Measurements from ENCODE around the gene CIZ1.

CIZ1 gene

GRCh38 chr9:128162215-128163026, 29.0 kb downstream of the CIZ1 start:
- DNase-seq, result no peak

DNA sequence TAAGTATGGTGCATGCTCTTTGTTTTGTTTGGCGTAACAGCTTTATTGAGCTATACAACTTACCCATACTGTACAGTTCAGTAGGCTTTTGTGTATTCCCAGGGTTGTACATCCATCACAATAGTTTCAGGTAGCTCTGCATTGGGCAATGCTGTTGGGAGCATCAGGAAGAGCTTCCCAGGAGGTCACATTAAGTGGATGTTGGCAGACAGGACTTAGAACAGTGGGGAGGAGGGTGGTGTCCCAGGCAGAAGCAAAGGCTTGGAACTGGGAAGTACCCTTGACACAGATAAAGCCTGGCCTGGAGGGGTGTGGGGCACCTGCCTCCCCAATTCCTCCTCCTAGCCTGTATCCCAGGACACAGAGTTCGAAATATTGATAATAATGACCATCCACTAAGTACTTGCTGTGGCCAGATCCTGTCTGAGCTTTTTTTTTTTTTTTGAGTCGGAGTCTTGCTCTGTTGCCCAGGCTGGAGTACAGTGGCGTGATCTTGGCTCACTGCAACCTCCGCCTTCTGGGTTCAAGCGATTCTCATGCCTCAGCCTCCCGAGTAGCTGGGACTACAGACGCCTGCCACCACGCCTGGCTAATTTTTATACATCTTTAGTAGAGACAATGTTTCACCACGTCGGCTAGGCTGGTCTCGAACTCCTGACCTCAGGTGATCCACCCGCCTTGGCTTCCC, 30.0 kb downstream of the CIZ1 start:
- DNase-seq, result no peak

GRCh38 chr9:128160603-128160987, 30.8 kb downstream of the CIZ1 start:
- DNase-seq, result no peak

DNA sequence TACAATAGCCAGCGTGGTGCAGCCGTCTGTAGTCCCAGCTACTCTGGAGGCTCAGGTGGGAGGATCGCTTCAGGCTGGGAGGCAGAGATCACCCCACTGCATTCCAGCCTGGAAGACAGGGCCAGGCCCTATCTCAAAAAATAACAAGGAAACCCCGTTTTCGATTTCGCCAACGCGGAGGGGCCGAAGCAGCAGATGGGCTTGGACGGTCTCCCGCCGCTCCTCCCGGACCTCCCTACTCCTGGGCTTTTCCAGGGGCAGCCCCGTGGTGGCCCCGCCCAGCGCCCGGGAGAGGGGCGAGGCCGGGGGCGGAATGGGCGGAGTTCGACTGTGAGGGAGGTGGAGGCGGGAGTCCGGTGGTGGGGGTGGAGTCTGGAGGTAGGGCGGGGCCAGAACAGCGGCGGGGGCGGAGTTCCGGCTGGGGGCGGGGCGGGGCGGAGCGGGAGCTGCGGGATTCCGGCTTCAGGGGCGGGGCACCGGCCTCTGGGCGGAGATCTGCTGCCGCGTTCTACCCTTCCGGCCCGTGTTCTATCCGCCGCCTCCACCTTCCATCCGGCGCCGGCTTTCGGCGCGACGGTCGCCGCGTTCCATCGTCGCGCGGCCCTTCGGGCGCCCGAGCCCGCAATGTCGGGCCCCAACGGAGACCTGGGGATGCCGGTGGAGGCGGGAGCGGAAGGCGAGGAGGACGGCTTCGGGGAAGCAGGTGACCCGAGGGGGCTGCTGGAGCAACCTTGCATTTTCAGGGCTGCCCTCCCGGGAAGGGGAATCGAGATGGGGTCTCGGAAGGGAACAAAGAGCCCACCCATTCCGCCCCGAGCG, 31.4 kb downstream of the CIZ1 start, which contains the start of gene BBLN:
TSS of gene BBLN (plus strand) at position 482 of the 819 bp plus-strand sequence. CDS start at position 625, 143 bp downstream.
- DNase-seq, result peak; percentile 92

DNA sequence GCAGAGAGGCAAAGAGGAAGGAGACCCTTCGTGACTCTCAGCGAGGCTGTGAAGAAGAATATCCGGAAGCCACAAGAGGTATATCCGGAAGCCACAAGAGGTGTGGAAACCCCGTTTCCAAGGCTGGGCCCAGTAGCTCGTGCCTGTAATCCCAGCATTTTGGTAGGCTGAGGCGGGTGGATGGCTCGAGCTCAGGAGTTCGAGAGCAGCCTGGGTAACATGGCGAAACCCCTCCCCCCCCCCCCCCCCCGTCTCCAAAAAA, 31.9 kb downstream of the CIZ1 start:
- DNase-seq, result no peak

- no peak for DNase-seq
These were observed 35.5 kb downstream of the CIZ1 start for GRCh38 chr9:128155736-128156500.

DNA sequence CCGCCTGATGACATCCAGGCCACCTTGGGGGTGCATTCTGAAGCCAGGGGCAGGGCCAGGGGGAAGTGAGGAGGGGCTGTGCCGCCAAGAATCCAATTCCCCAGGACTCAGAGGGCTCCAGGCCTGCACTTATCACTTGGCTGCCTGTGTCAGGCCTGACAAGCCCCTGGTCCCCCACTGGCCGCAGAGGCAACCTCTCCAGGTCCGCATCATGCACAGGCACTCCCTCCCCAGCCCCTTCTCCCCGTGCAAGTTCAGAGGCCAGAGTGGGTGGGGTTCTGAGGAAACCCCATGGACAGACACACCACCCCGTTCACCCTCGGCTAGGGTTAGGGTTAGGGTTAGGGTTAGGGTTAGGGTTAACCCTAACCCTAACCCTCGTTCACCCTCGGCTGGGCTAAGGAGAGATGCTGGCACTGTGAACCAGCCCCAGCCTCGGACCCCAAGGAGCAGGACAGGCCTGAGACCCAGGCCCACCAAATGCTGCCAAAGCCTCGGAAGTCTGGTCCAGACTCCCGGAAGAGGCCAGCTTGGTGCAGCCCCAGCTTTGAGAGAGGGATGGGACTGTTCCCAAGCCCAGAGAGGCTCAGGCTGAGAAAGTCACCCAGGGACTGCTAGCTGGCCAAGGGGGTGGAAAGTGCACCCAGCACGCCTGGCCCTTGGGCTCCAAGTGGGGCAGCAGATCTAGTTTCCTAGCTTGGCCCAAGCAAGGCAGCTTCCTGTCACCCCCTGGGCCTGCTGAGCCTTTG, 37.3 kb downstream of the CIZ1 start:
- DNase-seq, result no peak

DNA sequence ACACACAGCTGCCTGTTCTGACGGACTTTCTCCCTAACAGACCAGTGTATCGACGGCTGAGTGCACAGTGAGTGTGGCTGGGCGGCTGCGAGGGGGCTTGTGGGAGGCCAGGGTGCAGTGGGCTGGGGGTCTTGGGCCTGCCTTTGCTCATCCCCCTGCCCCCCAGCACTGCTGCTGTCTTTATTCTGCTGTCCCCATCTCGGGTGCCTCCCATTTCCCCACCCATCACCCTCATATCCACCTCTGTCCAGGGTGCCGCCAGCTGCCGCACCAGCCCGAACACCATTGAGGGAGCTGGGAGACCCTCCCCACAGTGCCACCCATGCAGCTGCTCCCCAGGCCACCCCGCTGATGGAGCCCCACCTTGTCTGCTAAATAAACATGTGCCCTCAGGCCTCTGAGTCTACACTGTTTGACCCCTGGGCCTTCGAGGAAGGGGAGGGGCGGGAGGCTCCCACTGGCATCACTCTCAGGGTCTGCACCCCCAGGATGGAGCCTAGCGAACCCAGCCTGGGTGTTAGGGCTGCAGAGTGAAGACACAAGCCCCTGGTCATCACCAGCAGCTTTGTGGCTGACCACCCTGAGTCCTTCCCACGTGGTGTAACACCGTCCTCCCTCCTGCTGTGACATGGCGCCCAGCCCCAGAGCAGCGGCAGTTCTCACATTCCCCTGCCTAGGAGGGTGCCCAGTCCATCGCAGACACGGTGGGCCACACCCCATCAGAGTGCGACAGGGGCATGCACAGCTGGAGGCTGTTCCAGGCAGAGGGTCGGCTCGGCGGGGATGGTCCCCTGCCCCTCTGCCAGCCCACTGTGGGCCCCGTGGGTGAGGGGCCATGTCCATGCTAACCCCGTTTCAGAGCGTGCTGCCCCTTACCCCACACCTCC, 38.1 kb downstream of the CIZ1 start:
- no peak for DNase-seq

GRCh38 chr9:128152133-128153059, 39.0 kb downstream of the CIZ1 start:
- DNase-seq, result no peak

GRCh38 chr9:128151309-128152132, 39.9 kb downstream of the CIZ1 start:
- DNase-seq, result no peak

GRCh38 chr9:128150594-128151308, 40.6 kb downstream of the CIZ1 start:
- DNase-seq, result no peak

DNA sequence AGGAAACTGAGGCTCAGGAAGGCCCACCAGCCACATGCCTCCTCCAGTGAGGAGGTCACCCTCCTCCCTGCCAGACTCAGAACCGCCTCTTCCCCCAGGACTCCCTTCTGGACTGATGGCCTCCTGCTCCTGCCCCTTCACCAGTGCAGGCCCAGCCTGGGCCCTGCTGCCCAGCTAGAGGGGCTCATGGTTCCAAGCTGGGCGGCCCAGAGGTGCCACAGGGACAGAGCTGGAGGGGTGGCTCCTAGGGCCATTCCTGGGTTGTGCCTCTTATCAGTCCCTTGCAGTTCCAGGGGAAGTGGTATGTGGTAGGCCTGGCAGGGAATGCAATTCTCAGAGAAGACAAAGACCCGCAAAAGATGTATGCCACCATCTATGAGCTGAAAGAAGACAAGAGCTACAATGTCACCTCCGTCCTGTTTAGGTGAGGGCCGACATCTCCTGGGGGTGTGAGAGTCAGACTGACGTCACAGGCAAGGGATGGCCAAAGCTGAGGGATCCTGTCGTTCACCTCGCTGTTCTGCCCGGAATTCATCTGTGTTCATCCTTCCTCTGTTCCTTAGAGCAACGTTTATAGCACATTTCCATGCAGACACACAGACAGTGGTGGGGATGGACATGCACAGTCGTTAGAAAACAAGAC, 41.3 kb downstream of the CIZ1 start:
- DNase-seq, result no peak

DNA sequence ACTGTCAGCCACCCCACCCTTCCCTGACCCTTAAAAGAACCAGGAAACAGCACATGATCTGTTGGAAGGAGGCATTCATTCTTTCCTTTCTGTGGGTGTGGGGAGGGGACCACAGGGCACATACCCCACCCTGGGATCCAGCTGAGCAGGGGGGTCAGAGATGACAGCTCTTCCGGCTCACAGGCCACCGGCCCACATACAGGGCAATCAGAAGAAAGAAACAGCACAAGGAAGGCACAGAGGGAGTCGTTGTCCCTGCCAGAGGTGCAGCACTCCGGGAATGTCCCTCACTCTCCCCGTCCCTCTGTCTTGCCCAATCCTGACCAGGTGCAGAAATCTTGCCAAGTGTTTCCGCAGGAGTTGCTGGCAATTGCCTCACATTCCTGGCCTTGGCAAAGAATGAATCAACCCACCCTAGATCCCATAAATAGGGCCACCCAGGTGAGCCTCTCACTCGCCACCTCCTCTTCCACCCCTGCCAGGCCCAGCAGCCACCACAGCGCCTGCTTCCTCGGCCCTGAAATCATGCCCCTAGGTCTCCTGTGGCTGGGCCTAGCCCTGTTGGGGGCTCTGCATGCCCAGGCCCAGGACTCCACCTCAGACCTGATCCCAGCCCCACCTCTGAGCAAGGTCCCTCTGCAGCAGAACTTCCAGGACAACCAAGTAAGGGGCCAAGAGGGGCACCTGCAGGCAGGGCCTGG, 42.2 kb downstream of the CIZ1 start, which contains the start of gene LCN2:
TSS of gene LCN2 (plus strand) at position 453 of the 701 bp plus-strand sequence. CDS start at position 526, 73 bp downstream.
- no peak for DNase-seq

DNA sequence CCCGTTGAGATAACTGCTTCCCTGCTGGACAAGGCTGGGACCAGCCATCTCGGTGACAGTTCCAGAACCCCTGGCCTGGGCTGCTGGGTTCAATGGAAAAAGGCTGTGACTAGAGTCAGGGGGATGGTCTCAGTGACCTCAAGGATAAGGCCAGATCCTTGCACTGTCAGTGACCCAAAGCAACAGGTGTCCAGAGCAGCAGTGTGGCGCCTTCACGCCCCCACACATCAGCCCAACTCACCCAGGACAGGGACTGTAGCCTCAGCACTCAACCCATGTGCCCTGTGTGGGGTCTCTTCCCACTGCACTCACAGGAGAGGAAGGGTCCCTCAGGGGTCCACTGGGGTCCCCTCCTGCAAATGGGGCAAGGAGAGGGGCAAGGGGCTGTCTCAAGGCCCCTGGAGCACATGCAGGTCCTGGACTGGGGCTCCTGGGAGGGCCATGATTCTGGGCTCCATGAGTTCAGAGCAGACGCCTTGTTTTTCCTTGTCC, 42.8 kb downstream of the CIZ1 start:
- DNase-seq, result no peak

DNA sequence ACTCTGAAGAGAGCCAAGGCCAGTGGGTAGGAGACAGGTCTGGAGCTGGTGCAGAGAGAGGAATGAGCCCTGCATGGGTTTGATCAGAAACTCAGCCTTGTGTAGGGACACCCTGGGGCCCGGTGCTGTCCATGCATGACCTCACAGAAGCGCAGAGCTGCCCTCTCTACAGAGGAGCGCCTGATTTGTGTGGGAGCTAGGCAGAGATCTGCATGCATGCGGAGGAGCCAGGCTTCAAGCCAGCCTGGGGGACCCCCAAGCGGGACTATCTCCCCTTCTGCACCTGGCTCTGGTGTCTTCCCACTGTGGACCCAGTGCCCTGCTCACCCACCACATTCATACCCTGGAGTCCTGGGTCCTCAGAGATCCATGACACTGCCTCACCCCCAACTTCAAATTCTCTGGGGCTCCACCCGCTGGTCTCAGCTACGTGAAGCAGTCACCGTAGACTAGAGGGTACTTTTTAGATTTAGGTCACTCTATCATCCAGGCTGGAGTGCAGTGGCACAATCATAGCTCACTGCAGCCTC, 44.7 kb downstream of the CIZ1 start:
- no peak for DNase-seq

- no peak for DNase-seq
These were observed 45.4 kb downstream of the CIZ1 start for GRCh38 chr9:128145951-128146351.

- DNase-seq, result no peak
These were observed 45.8 kb downstream of the CIZ1 start for GRCh38 chr9:128145536-128145935.
